AG09319 (cell line): ENCODE results near the gene FIZ1.

Experiments used
- DNase-seq: peaks from one replicate; pipeline ENCODE4 v3.0.0-alpha.2; 2010; ENCODE audit warnings: low read depth; ENCODE audit errors: extremely low read depth
- TF ChIP-seq, protein P1 (sequence below): IDR thresholded peaks from 2 replicates; pipeline ENCODE4 v1.5.1; 2011; ENCODE audit warnings: low read depth, mild to moderate bottlenecking, inconsistent platforms, low read length, moderate library complexity

Gene FIZ1

DNA sequence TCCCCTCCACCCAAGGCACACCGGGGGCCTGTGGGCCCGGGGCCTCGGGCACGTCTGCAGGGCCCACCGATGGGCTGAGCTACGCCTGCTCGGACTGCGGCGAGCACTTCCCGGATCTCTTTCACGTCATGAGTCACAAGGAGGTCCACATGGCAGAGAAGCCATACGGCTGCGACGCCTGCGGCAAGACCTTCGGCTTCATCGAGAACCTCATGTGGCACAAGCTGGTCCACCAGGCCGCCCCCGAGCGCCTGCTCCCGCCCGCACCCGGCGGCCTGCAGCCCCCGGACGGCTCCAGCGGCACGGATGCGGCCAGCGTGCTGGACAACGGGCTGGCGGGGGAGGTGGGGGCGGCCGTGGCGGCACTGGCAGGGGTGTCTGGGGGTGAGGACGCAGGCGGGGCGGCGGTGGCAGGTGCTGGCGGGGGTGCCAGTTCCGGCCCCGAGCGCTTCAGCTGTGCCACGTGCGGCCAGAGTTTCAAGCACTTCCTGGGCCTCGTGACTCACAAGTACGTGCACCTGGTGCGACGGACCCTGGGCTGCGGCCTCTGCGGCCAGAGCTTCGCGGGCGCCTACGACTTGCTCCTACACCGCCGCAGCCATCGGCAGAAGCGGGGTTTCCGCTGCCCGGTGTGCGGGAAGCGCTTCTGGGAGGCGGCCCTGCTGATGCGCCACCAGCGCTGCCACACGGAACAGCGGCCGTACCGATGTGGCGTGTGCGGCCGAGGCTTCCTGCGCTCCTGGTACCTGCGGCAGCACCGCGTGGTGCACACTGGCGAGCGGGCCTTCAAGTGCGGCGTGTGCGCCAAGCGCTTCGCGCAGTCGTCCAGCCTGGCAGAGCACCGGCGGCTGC lies 16.5 kb upstream of the FIZ1 start:
- DNase-seq = no peak
- TF ChIP-seq, protein P1, sequence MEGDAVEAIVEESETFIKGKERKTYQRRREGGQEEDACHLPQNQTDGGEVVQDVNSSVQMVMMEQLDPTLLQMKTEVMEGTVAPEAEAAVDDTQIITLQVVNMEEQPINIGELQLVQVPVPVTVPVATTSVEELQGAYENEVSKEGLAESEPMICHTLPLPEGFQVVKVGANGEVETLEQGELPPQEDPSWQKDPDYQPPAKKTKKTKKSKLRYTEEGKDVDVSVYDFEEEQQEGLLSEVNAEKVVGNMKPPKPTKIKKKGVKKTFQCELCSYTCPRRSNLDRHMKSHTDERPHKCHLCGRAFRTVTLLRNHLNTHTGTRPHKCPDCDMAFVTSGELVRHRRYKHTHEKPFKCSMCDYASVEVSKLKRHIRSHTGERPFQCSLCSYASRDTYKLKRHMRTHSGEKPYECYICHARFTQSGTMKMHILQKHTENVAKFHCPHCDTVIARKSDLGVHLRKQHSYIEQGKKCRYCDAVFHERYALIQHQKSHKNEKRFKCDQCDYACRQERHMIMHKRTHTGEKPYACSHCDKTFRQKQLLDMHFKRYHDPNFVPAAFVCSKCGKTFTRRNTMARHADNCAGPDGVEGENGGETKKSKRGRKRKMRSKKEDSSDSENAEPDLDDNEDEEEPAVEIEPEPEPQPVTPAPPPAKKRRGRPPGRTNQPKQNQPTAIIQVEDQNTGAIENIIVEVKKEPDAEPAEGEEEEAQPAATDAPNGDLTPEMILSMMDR = no peak

DNA sequence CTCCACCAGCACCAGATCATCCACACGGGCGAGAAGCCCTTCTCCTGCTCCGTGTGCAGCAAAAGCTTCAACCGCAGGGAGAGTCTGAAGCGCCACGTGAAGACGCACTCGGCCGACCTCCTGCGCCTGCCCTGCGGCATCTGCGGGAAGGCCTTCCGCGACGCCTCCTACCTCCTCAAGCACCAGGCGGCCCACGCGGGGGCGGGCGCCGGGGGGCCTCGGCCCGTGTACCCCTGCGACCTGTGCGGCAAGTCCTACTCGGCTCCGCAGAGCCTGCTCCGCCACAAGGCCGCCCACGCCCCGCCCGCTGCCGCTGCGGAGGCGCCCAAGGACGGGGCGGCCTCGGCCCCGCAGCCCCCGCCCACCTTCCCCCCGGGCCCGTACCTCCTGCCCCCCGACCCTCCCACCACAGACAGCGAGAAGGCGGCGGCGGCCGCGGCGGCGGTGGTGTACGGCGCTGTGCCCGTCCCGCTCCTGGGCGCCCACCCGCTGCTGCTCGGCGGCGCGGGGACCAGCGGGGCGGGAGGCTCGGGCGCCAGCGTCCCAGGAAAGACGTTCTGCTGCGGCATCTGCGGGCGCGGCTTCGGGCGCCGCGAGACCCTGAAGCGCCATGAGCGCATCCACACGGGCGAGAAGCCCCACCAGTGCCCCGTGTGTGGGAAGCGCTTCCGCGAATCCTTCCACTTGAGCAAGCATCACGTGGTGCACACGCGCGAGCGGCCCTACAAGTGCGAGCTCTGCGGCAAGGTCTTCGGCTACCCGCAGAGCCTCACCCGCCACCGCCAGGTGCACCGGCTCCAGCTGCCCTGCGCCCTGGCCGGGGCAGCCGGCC lies 15.6 kb upstream of the FIZ1 start:
- TF ChIP-seq, protein P1 = no peak
- no peak for DNase-seq

GRCh38 chr19:55613930-55614710 lies 14.8 kb upstream of the FIZ1 start:
- TF ChIP-seq, protein P1 = no peak
- no peak for DNase-seq

DNA sequence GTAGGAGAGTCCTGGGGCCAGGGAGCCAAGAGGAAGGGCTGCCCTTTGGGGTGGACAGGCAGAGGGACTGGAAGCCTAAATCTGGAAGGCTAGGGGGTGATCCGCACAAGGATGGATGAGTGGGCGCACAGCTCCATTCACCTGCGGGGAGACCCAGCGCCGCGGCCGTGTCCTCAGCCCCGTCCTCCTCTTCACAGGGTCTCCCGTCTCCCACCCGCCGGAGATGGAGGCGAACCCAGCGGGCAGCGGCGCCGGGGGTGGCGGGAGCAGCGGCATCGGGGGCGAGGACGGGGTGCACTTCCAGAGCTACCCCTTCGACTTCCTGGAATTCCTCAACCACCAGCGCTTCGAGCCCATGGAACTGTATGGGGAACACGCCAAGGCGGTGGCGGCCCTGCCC lies 14.1 kb upstream of the FIZ1 start:
- TF ChIP-seq, protein P1 = no peak
- no peak for DNase-seq

GRCh38 chr19:55611983-55612645 lies 12.8 kb upstream of the FIZ1 start:
- DNase-seq = no peak
- TF ChIP-seq, protein P1 = no peak

- no peak for DNase-seq
- TF ChIP-seq, protein P1 = no peak
Measured at GRCh38 chr19:55611300-55611982, 12.1 kb upstream of the FIZ1 start.
